GM12878 (cell line): ENCODE results near the gene ZNF592.

Experiments used
- CBX3 ChIP-seq: fragments of 200-600 bp; sonication (generic); IDR thresholded peaks from 2 replicates; pipeline ENCODE4 v1.6.1; 2016; ENCODE audit warnings: low read depth, borderline replicate concordance
- CHD1 ChIP-seq: IDR thresholded peaks from 2 replicates; pipeline ENCODE4 v1.6.1; 2012; ENCODE audit warnings: low read depth, low read length, improper control_type of control experiment
- CTCF ChIP-seq, 3 experiments: IDR thresholded peaks in 2 of 3; conservative IDR thresholded peaks in 1 of 3; 2 replicates each; pipeline ENCODE4 v1.5.1; 2011; ENCODE audit warnings: low read depth in 3 of 3, low read length in 3 of 3, mild to moderate bottlenecking in 3 of 3, control low read depth in 2 of 3, moderate library complexity in 2 of 3, inconsistent platforms in 1 of 3, mixed read lengths in 1 of 3; ENCODE audit not compliant: control insufficient read depth in 2 of 3, insufficient read depth in 1 of 3; ENCODE audit errors: extremely low read depth in 1 of 3
- EED ChIP-seq: sonication (generic); IDR thresholded peaks from 2 replicates; pipeline ENCODE4 v1.6.1; 2016; ENCODE audit warnings: antibody characterized with exemption, low read depth
- EP300 ChIP-seq, 2 experiments: fragments of 150-350 bp in 1 of 2; IDR thresholded peaks; 2 replicates each; pipeline ENCODE4 v1.6.1; 2011 to 2012; ENCODE audit warnings: low read depth in 2 of 2, low read length in 2 of 2, borderline replicate concordance in 1 of 2, improper control_type of control experiment in 1 of 2, inconsistent platforms in 1 of 2; ENCODE audit not compliant: control insufficient read depth in 1 of 2
- NR2C2 ChIP-seq: IDR thresholded peaks from 2 replicates; pipeline ENCODE4 v1.6.1; 2011; ENCODE audit warnings: borderline replicate concordance, low read depth; ENCODE audit not compliant: control insufficient read depth, insufficient read length
- SKIL ChIP-seq: fragments of 450-650 bp; IDR thresholded peaks from 2 replicates; pipeline ENCODE4 v1.6.1; 2017; ENCODE audit warnings: mild to moderate bottlenecking, low read depth, inconsistent platforms; ENCODE audit not compliant: poor library complexity, severe bottlenecking
- SMC3 ChIP-seq: IDR thresholded peaks from 2 replicates; pipeline ENCODE4 v1.6.1; 2011; ENCODE audit warnings: low read length, improper control_type of control experiment, borderline replicate concordance
- TCF7 ChIP-seq: IDR thresholded peaks from 2 replicates; pipeline ENCODE4 v1.6.1; 2014; ENCODE audit warnings: antibody characterized with exemption, borderline replicate concordance
- TF ChIP-seq, protein P1 (sequence below): fragments of 450-650 bp; IDR thresholded peaks from 2 replicates; pipeline ENCODE4 v1.6.1; 2017; ENCODE audit warnings: antibody characterized with exemption, mild to moderate bottlenecking, moderate library complexity

DNA sequence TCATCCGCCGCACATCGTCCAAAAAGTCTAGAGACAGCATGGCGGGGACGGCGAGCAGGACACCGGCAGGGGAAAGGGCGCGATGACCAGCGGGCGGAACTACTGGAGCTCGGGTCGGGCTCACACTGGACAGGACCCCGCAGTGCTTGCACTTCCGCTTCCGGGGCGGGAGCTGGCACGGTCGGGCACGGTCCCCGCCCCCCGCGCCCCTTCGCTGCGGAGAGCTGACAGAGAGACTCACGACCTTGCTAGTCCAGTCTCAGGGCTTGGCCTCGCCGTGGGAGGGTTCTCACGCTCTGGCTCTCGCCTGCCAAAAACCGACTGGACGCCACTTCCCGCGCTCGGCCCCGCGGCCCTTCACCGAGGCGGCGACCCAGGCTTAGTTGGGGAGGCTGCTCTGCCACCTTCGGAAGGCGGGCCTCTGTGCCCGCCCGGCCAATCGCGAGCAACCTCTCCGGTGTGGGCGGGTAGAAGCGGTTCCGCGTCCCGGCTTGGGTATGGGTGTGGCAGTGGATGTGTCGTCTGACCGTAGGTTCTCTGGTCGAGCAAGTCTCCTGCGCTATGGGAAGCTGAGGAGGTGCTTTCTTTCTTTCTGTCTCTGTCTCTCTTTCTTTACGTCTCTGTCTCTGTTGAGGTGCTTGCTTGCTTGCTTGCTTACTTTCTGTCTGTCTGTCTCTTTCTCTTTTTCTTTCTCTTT, 32.2 kb upstream of the ZNF592 start, which contains the start of gene SEC11A:
- TF ChIP-seq SMC3, result no peak
- TF ChIP-seq CTCF (IDR thresholded peaks at IDR 0.05 in 2 of 3, conservative IDR thresholded peaks at IDR 0.05 in 1 of 3; ENCODE audit: control insufficient read depth in 2 of 3, extremely low read depth in 1 of 3, insufficient read depth in 1 of 3, low read depth in 3 of 3, low read length in 3 of 3), result no peak
- no peak for TF ChIP-seq SKIL
- no peak for TF ChIP-seq NR2C2
- TF ChIP-seq EP300 (IDR thresholded peaks at IDR 0.05; ENCODE audit: borderline replicate concordance in 1 of 2, control insufficient read depth in 1 of 2, low read depth in 2 of 2, low read length in 2 of 2), result no peak
- no peak for TF ChIP-seq TCF7
- no peak for TF ChIP-seq CBX3
- TF ChIP-seq, protein P1, sequence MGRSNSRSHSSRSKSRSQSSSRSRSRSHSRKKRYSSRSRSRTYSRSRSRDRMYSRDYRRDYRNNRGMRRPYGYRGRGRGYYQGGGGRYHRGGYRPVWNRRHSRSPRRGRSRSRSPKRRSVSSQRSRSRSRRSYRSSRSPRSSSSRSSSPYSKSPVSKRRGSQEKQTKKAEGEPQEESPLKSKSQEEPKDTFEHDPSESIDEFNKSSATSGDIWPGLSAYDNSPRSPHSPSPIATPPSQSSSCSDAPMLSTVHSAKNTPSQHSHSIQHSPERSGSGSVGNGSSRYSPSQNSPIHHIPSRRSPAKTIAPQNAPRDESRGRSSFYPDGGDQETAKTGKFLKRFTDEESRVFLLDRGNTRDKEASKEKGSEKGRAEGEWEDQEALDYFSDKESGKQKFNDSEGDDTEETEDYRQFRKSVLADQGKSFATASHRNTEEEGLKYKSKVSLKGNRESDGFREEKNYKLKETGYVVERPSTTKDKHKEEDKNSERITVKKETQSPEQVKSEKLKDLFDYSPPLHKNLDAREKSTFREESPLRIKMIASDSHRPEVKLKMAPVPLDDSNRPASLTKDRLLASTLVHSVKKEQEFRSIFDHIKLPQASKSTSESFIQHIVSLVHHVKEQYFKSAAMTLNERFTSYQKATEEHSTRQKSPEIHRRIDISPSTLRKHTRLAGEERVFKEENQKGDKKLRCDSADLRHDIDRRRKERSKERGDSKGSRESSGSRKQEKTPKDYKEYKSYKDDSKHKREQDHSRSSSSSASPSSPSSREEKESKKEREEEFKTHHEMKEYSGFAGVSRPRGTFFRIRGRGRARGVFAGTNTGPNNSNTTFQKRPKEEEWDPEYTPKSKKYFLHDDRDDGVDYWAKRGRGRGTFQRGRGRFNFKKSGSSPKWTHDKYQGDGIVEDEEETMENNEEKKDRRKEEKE, result no peak
- no peak for TF ChIP-seq EED
- TF ChIP-seq CHD1, result no peak; the same call in 1 of the 2 replicates
